ENCODE results near the gene CDKN1B.

DNA sequence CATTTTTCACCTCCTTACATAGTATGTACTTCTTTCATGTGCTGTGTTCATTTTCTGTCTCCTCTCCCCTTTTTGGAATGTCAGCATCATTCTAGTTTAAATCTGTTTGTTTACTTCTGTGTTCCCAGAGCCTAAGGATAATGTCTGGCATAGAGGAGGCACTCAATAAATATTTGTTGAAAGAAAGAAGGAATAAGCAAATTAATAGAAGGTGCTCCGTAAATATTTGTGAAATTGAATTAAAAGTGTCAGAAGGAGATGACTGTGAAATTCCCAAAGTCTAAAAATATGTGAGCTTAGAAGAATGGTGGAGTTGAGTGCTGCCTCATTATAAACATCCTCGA, 3.3 kb upstream of the CDKN1B start:
- TF ChIP-seq EZH2 (IDR thresholded peaks at IDR 0.05) = no peak
- TF ChIP-seq, protein P1, sequence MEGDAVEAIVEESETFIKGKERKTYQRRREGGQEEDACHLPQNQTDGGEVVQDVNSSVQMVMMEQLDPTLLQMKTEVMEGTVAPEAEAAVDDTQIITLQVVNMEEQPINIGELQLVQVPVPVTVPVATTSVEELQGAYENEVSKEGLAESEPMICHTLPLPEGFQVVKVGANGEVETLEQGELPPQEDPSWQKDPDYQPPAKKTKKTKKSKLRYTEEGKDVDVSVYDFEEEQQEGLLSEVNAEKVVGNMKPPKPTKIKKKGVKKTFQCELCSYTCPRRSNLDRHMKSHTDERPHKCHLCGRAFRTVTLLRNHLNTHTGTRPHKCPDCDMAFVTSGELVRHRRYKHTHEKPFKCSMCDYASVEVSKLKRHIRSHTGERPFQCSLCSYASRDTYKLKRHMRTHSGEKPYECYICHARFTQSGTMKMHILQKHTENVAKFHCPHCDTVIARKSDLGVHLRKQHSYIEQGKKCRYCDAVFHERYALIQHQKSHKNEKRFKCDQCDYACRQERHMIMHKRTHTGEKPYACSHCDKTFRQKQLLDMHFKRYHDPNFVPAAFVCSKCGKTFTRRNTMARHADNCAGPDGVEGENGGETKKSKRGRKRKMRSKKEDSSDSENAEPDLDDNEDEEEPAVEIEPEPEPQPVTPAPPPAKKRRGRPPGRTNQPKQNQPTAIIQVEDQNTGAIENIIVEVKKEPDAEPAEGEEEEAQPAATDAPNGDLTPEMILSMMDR (IDR thresholded peaks at IDR 0.05) = no peak
